Mesothelial cell of epicardium (in vitro differentiated cells): ENCODE measurements around the gene MED12L. TPM values are rescaled to one million over a fixed set of nuclear protein-coding genes. Genes with fewer than 3 reads are reported as not detected.

Source experiments
- DNase-seq, 2 experiments: peaks; one replicate each; pipeline ENCODE4 v3.0.0; 2021; ENCODE audit warnings: low spot score in 2 of 2; ENCODE audit not compliant: unreplicated experiment in 2 of 2
- H3K27ac Mint-ChIP-seq: 2 replicates; pipeline ENCODE4 v1.8.0; 2021; ENCODE audit warnings: mixed read lengths
- H3K27me3 Mint-ChIP-seq: 2 replicates; pipeline ENCODE4 v1.8.0; 2021; ENCODE audit warnings: low read depth, mixed read lengths
- H3K36me3 Mint-ChIP-seq: 2 replicates; pipeline ENCODE4 v1.8.0; 2021; ENCODE audit warnings: mixed read lengths
- H3K4me1 Mint-ChIP-seq: 2 replicates; pipeline ENCODE4 v1.8.0; 2021; ENCODE audit warnings: mixed read lengths
- H3K4me3 Mint-ChIP-seq: 2 replicates; pipeline ENCODE4 v1.8.0; 2021; ENCODE audit warnings: mild to moderate bottlenecking, moderate library complexity, mixed read lengths
- H3K9me3 Mint-ChIP-seq: 2 replicates; pipeline ENCODE4 v1.8.0; 2021; ENCODE audit warnings: mixed read lengths
- total RNA-seq: library from RNA; stranded (reverse); gene quantifications from 3 replicates; pipeline ENCODE4 v1.2.1, GENCODE V29; 2021
- TF ChIP-seq, protein P1 (sequence below): fragments of 200-600 bp; sonication (generic); IDR thresholded peaks from one replicate; pipeline ENCODE4 v1.5.0; 2021; ENCODE audit warnings: antibody characterized with exemption; ENCODE audit not compliant: unreplicated experiment

The MED12L gene
- total RNA-seq, 1 donor from 2014 or later, result 13.8 TPM

DNA sequence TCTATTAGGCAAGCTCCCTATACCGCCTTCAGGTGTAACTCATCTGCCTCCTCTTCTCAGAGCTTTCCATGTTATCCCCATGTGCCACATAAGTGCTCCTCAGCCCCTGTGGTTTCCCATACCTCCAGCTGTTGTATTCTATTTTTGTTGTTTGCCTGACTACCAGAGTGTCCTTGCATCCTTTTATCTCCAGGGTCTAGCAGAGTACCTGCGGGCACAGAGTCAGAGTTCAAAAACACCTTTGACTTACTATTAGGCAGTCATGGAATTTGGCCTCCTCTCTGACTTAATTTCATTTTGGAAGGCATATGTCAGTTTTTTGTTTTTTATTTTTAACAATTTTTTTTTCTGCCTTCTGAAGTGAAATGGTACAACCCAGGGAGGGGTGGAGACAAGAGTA lies 224.1 kb downstream of the MED12L start:
- no peaks in the 10 kb centered on the region for H3K27me3 Mint-ChIP-seq
- no peaks in the 10 kb centered on the region for H3K36me3 Mint-ChIP-seq
- no peak overlapping the region for H3K4me3 Mint-ChIP-seq
- H3K9me3 Mint-ChIP-seq, result no peaks in the 10 kb centered on the region
- no peak overlapping the region for H3K27ac Mint-ChIP-seq
- DNase-seq, result no peak
- H3K4me1 Mint-ChIP-seq, result peaks cover 29% of the 10 kb centered on the region
- TF ChIP-seq, protein P1, sequence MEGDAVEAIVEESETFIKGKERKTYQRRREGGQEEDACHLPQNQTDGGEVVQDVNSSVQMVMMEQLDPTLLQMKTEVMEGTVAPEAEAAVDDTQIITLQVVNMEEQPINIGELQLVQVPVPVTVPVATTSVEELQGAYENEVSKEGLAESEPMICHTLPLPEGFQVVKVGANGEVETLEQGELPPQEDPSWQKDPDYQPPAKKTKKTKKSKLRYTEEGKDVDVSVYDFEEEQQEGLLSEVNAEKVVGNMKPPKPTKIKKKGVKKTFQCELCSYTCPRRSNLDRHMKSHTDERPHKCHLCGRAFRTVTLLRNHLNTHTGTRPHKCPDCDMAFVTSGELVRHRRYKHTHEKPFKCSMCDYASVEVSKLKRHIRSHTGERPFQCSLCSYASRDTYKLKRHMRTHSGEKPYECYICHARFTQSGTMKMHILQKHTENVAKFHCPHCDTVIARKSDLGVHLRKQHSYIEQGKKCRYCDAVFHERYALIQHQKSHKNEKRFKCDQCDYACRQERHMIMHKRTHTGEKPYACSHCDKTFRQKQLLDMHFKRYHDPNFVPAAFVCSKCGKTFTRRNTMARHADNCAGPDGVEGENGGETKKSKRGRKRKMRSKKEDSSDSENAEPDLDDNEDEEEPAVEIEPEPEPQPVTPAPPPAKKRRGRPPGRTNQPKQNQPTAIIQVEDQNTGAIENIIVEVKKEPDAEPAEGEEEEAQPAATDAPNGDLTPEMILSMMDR, result no peak

DNA sequence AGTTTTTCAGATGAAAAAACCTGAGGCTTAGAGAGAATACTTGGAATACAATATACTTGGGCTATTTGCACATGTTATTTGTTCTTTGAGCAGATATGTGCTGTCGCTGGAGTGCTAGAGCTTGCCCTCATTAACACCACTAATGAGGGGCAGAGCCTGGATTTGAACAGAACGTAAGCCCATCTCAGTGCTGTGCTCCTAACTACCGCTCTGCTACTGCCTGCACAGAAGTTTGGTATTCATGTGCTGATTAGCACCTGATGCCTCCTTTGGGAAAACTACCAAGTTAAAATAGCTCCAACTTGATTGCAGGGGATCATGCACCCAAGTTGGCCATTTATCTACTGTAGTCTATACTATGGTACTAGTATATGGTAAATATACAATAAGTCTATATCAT lies 227.5 kb downstream of the MED12L start:
- Mint-ChIP-seq H3K27ac (no peak overlapping the region), H3K4me1 (peaks cover 25% of the 10 kb centered on the region), H3K36me3 (peaks cover 5% of the 10 kb centered on the region), H3K9me3 (peaks cover 7% of the 10 kb centered on the region), H3K27me3 (no peaks in the 10 kb centered on the region), H3K4me3 (no peak overlapping the region)
- DNase-seq, result no peak
- TF ChIP-seq, protein P1, result no peak

DNA sequence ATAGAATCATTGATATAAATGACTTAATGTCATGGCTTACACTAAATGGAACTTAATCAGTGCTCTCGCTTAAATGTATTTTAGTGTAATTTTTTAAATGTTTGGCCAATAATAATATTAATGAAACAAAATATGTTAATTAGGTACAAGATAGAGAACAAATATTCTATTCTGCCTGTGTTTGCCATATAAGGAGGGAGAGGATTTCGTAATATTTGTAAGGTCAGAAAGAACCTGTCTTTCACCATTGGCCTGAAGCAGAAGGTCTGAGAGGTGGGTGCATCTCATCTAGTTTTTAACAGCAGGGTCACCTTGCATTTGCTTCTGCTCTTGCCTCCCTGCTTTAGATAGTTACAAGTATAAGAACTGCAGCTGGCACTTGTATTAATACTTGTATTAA lies 228.7 kb downstream of the MED12L start:
- TF ChIP-seq, protein P1, result no peak
- no peak for DNase-seq
- Mint-ChIP-seq H3K4me3 (no peak overlapping the region), H3K4me1 (peaks cover 36% of the 10 kb centered on the region), H3K9me3 (peaks cover 7% of the 10 kb centered on the region), H3K27me3 (no peaks in the 10 kb centered on the region), H3K27ac (no peak overlapping the region), H3K36me3 (peaks cover 5% of the 10 kb centered on the region)

DNA sequence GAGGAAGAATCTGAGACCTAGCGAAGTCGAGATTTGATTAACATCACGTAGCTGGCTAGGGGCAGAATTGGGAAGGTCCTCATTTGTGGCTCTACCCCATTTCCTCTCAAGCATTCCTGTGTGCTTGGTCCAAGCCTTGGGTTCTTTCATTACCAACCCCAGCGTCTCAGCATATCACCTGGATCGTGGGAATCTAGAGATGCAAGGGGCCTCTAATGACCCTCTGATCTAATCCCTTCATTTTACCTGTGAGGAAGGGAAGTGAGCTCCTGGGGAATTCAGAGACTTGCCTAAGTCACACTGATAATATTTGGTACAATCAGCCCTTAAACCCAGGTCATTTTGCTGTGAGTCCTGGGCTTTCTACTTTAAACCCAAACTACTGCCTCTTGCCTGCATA lies 229.1 kb downstream of the MED12L start:
- TF ChIP-seq, protein P1, result no peak
- no peaks in the 10 kb centered on the region for H3K27me3 Mint-ChIP-seq
- DNase-seq, result no peak
- no peak overlapping the region for H3K4me3 Mint-ChIP-seq
- H3K9me3 Mint-ChIP-seq, result peaks cover 7% of the 10 kb centered on the region
- peak overlapping the region; percentile 94 for H3K27ac Mint-ChIP-seq
- peaks cover 35% of the 10 kb centered on the region for H3K4me1 Mint-ChIP-seq
- peaks cover 5% of the 10 kb centered on the region for H3K36me3 Mint-ChIP-seq

DNA sequence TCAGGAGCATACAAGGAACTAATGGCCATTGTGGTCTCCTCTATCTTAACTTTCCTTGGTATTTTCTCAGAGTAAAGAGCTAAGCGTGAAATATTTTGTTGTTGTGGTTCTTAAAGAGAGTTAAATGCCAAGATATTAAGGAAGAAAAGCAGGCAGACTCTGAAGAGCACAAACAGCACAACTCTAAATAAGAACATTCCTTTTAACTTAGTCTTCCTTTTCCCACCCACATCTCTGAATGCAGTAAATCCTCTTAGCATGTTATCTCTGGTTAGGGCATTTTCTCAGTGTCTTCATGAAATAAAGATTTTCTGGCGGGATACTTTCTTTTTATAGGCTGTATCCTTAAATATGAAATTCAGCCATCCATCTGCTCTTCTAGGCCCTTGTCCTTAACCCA lies 229.7 kb downstream of the MED12L start:
- DNase-seq, result no peak
- Mint-ChIP-seq H3K36me3 (peaks cover 5% of the 10 kb centered on the region), H3K27ac (peak overlapping the region; percentile 94), H3K9me3 (peaks cover 7% of the 10 kb centered on the region), H3K27me3 (no peaks in the 10 kb centered on the region), H3K4me3 (peak overlapping the region; percentile 17), H3K4me1 (peaks cover 40% of the 10 kb centered on the region)
- TF ChIP-seq, protein P1, result no peak

DNA sequence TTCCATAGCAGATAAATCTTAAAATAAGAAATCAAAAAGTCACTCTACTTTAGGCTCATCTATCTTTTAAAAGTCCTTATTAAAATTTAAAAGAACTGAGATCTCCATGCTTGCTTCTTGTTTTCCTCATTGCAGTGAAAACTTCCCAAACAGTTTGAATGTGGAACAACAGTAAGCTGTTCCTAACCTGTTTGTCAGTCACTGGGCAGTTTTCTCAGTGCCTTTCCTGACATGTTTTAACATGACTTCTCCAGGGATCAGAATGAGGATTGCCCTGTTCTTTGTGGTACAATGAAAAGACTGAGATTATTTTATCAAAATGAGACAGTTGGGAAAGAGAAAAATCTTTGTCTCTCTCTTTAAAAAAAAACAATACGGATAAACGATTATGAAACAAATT lies 230.4 kb downstream of the MED12L start:
- no peak for DNase-seq
- H3K4me1 Mint-ChIP-seq, result peaks cover 48% of the 10 kb centered on the region
- TF ChIP-seq, protein P1, result no peak
- no peaks in the 10 kb centered on the region for H3K27me3 Mint-ChIP-seq
- H3K4me3 Mint-ChIP-seq, result peak overlapping the region; percentile 42
- peak overlapping the region; percentile 94 for H3K27ac Mint-ChIP-seq
- H3K36me3 Mint-ChIP-seq, result peaks cover 5% of the 10 kb centered on the region
- peaks cover 7% of the 10 kb centered on the region for H3K9me3 Mint-ChIP-seq
